Measurements from ENCODE around the gene BNIP5. TPM values are rescaled to one million over a fixed set of nuclear protein-coding genes. Genes with fewer than 3 reads are reported as not detected.

The BNIP5 gene
- total and polyA plus RNA-seq, 2 of the 13 experiments (the other 11 are each of a cell fraction or from before 2014, with no cell fraction given), result not detected

- no peak for TF ChIP-seq BRD4 (CRISPR knock-in tag; IDR thresholded peaks at IDR 0.05)
- TF ChIP-seq IKZF1 (IDR thresholded peaks at IDR 0.05), result no peak
- TF ChIP-seq ZNF670 (CRISPR knock-in tag; IDR thresholded peaks at IDR 0.05; ENCODE audit: borderline replicate concordance), result no peak
- no peak for TF ChIP-seq MIER2 (CRISPR knock-in tag; IDR thresholded peaks at IDR 0.05)
- no peak for TF ChIP-seq ZNF563 (CRISPR knock-in tag; IDR thresholded peaks at IDR 0.05)
- no peak for TF ChIP-seq NKX3-1 (CRISPR knock-in tag; IDR thresholded peaks at IDR 0.05)
- TF ChIP-seq RXRB (CRISPR knock-in tag; IDR thresholded peaks at IDR 0.05; ENCODE audit: borderline replicate concordance), result no peak
- TF ChIP-seq TAF15 (IDR thresholded peaks at IDR 0.05; ENCODE audit: low read depth, low read length, poor library complexity, severe bottlenecking), result no peak
- no peak for TF ChIP-seq ZNF562 (CRISPR knock-in tag; IDR thresholded peaks at IDR 0.05; ENCODE audit: borderline replicate concordance)
- peak; percentile 33; the same call in 1 of the 2 replicates for TF ChIP-seq ZBTB33 (CRISPR knock-in tag; IDR thresholded peaks at IDR 0.05)
- no peak for TF ChIP-seq ATF7 (IDR thresholded peaks at IDR 0.05)
- TF ChIP-seq ATF7 (CRISPR knock-in tag; IDR thresholded peaks at IDR 0.05), result peak; percentile 54; the same call in 1 of the 2 replicates
- no peak for TF ChIP-seq ZNF276 (CRISPR knock-in tag; IDR thresholded peaks at IDR 0.05; ENCODE audit: low read depth)
- no peak for TF ChIP-seq GPN1 (CRISPR knock-in tag; IDR thresholded peaks at IDR 0.05; ENCODE audit: borderline replicate concordance)
- no peak for TF ChIP-seq ZMAT3 (CRISPR knock-in tag; conservative IDR thresholded peaks at IDR 0.05)
- no peak for TF ChIP-seq ZNF784 (CRISPR knock-in tag; IDR thresholded peaks at IDR 0.05; ENCODE audit: borderline replicate concordance)
- no peak for TF ChIP-seq RELA (CRISPR knock-in tag; IDR thresholded peaks at IDR 0.05)
- no peak for TF ChIP-seq ZNF263 (CRISPR knock-in tag; IDR thresholded peaks at IDR 0.05)
- TF ChIP-seq NFATC3 (CRISPR knock-in tag; IDR thresholded peaks at IDR 0.05), result 0 out of 2 replicates have a peak, but pooled peaks have one; percentile 28
- TF ChIP-seq, protein P1, sequence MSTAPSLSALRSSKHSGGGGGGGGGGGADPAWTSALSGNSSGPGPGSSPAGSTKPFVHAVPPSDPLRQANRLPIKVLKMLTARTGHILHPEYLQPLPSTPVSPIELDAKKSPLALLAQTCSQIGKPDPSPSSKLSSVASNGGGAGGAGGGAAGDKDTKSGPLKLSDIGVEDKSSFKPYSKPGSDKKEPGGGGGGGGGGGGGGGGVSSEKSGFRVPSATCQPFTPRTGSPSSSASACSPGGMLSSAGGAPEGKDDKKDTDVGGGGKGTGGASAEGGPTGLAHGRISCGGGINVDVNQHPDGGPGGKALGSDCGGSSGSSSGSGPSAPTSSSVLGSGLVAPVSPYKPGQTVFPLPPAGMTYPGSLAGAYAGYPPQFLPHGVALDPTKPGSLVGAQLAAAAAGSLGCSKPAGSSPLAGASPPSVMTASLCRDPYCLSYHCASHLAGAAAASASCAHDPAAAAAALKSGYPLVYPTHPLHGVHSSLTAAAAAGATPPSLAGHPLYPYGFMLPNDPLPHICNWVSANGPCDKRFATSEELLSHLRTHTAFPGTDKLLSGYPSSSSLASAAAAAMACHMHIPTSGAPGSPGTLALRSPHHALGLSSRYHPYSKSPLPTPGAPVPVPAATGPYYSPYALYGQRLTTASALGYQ (CRISPR knock-in tag; IDR thresholded peaks at IDR 0.05), result no peak
- TF ChIP-seq ZNF292 (CRISPR knock-in tag; IDR thresholded peaks at IDR 0.05; ENCODE audit: borderline replicate concordance, low read depth), result no peak
- TF ChIP-seq SMAD9 (CRISPR knock-in tag; IDR thresholded peaks at IDR 0.05), result no peak
Measured at GRCh38 chr6:36340618-36341454, 4.1 kb upstream of the BNIP5 start (continued).

All from HepG2 (cell line).